Activated CD4-positive, CD25-positive, alpha-beta regulatory T cell treated with anti-CD3 and anti-CD28 coated beads, Interleukin-2, amount 50 U/mL, for 72 hours (primary cell): ENCODE measurements around the gene GET4.
"Not testable (repeated sequence)": the region's sequence is repeated elsewhere in the genome, so short reads cannot be mapped to it uniquely, and the experiment has no call there.

Source experiments
- DNase-seq: peaks from one replicate; pipeline ENCODE4 v3.0.0; 2021

Gene GET4

GRCh38 chr7:931871-932650, 55.7 kb downstream of the GET4 start:
- DNase-seq: no peak

GRCh38 chr7:932651-932975, 56.3 kb downstream of the GET4 start:
- no peak for DNase-seq

- no peak for DNase-seq
These were observed 58.3 kb downstream of the GET4 start for GRCh38 chr7:934469-935163.

GRCh38 chr7:935164-935873, 59.0 kb downstream of the GET4 start:
- no peak for DNase-seq

- DNase-seq: no peak
These were observed 59.6 kb downstream of the GET4 start for GRCh38 chr7:935874-936385.

- no peak for DNase-seq
These were observed 60.2 kb downstream of the GET4 start for GRCh38 chr7:936386-937054.

- DNase-seq: no peak
These were observed 61.6 kb downstream of the GET4 start for GRCh38 chr7:937856-938484.

- DNase-seq: no peak
These were observed 62.3 kb downstream of the GET4 start for GRCh38 chr7:938546-939185.

- no peak for DNase-seq
These were observed 63.5 kb downstream of the GET4 start for GRCh38 chr7:939843-940242.

GRCh38 chr7:940599-941408, 64.5 kb downstream of the GET4 start:
- DNase-seq: no peak

- not testable (repeated sequence) for DNase-seq
These were observed 67.4 kb downstream of the GET4 start for GRCh38 chr7:943793-944192.

GRCh38 chr7:944744-945143, 68.4 kb downstream of the GET4 start:
- DNase-seq: no peak

GRCh38 chr7:945147-945555, 68.8 kb downstream of the GET4 start:
- DNase-seq: no peak

GRCh38 chr7:945556-946255, 69.4 kb downstream of the GET4 start:
- DNase-seq: no peak
